Subcutaneous adipose tissue (tissue), 4 donors: Measurements from ENCODE around the gene GALNT5. TPM values are rescaled to one million over a fixed set of nuclear protein-coding genes. Genes with fewer than 3 reads are reported as not detected.

Source experiments
- CTCF ChIP-seq: fragments of 450-650 bp; IDR thresholded peaks from one replicate; pipeline ENCODE4 v1.5.1; 2016; ENCODE audit warnings: low read depth, mild to moderate bottlenecking, control low read depth, antibody characterized with exemption, moderate library complexity
- total RNA-seq, 4 donors: library from RNA; depleted of rRNA; stranded (reverse); fragments of >200 nt; gene quantifications; one replicate each; pipeline ENCODE4 v1.1.0, GENCODE V29; 2016

GALNT5 gene
- total RNA-seq, 4 donors from 2014 or later = under 0.01 to 0.17 (median 0.08) TPM

DNA sequence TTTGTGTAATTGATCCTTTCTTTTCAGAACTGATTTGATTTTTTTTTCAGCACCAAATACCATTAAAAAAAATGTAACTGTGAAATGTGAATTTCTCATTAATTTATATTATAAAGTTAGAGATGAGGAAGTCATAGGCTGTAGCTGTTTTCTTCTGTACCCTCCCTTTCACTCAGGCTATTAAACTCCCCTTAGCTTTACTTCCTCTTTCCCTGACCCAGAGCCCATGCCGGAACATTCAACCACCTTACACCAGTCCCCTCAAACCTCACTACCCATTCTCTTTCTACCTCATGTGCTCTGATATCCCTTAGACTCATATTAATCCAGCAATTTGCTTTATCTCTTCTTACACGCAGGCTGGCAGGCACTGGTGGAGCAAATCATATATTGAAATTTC is 12.4 kb downstream of the GALNT5 start:
- no peak for TF ChIP-seq CTCF

- TF ChIP-seq CTCF = no peak
Observed at GRCh38 chr2:157271590-157272203, 14.2 kb downstream of the GALNT5 start.

GRCh38 chr2:157281316-157281715 is 23.8 kb downstream of the GALNT5 start:
- TF ChIP-seq CTCF = no peak

GRCh38 chr2:157283468-157283867 is 26.0 kb downstream of the GALNT5 start:
- TF ChIP-seq CTCF = no peak

- no peak for TF ChIP-seq CTCF
Observed at GRCh38 chr2:157287160-157287559, 29.7 kb downstream of the GALNT5 start.

DNA sequence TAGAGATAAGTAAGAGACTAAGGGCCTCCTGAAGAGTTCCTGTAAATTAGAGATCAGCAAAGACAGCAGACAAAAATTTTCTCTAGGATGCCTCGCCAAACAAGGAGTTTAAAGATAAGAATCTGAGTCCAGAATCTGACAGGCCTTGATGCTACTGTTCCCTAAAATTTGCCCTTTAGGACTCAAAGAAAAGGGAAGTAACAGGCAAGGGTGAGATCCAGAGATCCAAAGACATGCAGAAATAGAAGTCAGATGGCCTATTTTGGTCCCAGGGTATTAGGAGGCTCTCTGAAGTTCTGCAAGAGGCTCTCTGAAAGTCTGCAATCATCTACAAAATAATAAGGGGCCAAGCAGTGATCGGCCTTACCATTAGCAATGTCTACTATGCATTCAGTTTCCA is 33.0 kb downstream of the GALNT5 start:
- TF ChIP-seq CTCF = no peak

DNA sequence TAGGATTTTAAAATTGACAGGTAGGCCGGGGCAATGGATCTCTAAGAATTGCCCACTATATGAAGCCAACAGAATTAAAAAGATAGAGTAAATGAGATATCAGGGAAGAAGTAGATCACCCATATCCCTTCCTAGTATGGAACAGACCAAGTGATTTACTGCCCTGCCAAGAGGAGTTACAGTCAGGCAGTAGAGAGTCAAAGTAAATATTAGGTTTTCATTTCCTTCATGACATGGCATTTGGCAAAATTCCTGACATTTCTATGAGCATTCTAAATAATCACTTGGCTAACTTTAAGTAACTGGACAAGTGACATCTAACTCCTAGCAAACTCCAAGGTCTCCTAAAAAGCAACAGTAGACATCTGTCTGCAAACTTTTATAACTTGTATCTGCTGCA is 33.5 kb downstream of the GALNT5 start:
- TF ChIP-seq CTCF = no peak
